A549 (cell line): ENCODE results near the gene NDC80. TPM values are rescaled to one million over a fixed set of nuclear protein-coding genes. Genes with fewer than 3 reads are reported as not detected.

Source experiments
- ATAC-seq, 2 experiments: fragments of 200-7000 bp in 1 of 2; fragments of >200 bp in 1 of 2; cut with Nextera tagmentation in 1 of 2; cut with Tn5 transposase in 1 of 2; 3 replicates each; pipeline versions ENCODE4 v1.8.0 to v1.9.1; 2018 to 2020; ENCODE audit warnings: mild to moderate bottlenecking in 1 of 2, moderate library complexity in 1 of 2
- CTCF ChIA-PET: fragments of 300-600 bp; sonication (Branson Sonifier 250); formaldehyde crosslinking; extraction: SDS; loops from one replicate; lab custom pipeline; 2021; ENCODE audit warnings: antibody characterized with exemption, inconsistent platforms; lab: Yijun Ruan, JAX
- POLR2A ChIA-PET: fragments of 350-600 bp; formaldehyde crosslinking; extraction: SDS; loops from one replicate; lab custom pipeline; 2021; ENCODE audit warnings: antibody characterized with exemption, inconsistent platforms; lab: Yijun Ruan, JAX
- DNase-seq, 2 experiments: peaks; one replicate each; pipeline versions ENCODE4 v3.0.0 to v3.0.0-alpha.2; 2011 to 2016; ENCODE audit warnings: low read depth in 1 of 2, low spot score in 1 of 2
- FAIRE-seq: peaks from 2 replicates; lab custom pipeline; 2011; peaks lifted over from hg19 to GRCh38; lab: Jason Lieb, UNC
- H3K27ac ChIP-seq, 2 experiments: fragments of >200 bp; sonication (Bioruptor Twin); formaldehyde crosslinking; 3 replicates each; pipeline ENCODE4 v1.5.1; 2016 to 2017
- H3K4me1 ChIP-seq: fragments of >200 bp; sonication (Bioruptor Twin); formaldehyde crosslinking; 3 replicates; pipeline ENCODE4 v1.6.1; 2016
- H3K4me2 ChIP-seq: fragments of >200 bp; sonication (Bioruptor Twin); formaldehyde crosslinking; 3 replicates; pipeline ENCODE4 v1.6.1; 2016
- H3K4me3 ChIP-seq: fragments of >200 bp; sonication (Bioruptor Twin); formaldehyde crosslinking; 3 replicates; pipeline ENCODE4 v1.5.1; 2016
- H3K9me3 ChIP-seq: fragments of >200 bp; sonication (Bioruptor Twin); formaldehyde crosslinking; 3 replicates; pipeline ENCODE4 v1.6.1; 2016
- BHLHE40 ChIP-seq: IDR thresholded peaks from 2 replicates; pipeline ENCODE4 v1.6.1; 2012; ENCODE audit warnings: low read depth, low read length, inconsistent platforms
- CHD4 ChIP-seq: fragments of 200-600 bp; sonication (generic); IDR thresholded peaks from 2 replicates; pipeline ENCODE4 v1.6.1; 2016; ENCODE audit warnings: antibody characterized with exemption, mild to moderate bottlenecking, borderline replicate concordance
- CTCF ChIP-seq: fragments of >200 bp; sonication (Bioruptor Twin); formaldehyde crosslinking; IDR thresholded peaks from 3 replicates; pipeline ENCODE4 v1.5.1; 2016
- EHMT2 ChIP-seq: fragments of 200-600 bp; sonication (generic); IDR thresholded peaks from 2 replicates; pipeline ENCODE4 v1.6.1; 2016; ENCODE audit warnings: antibody characterized with exemption, low read depth, mild to moderate bottlenecking, moderate library complexity
- FOSL2 ChIP-seq, 2 experiments: fragments of 450-650 bp in 1 of 2; fragments of >200 bp in 1 of 2; sonication (Bioruptor Twin) in 1 of 2; formaldehyde crosslinking; IDR thresholded peaks; 2 replicates each; pipeline versions ENCODE4 v1.5.0 to v1.6.1; 2016 to 2020; ENCODE audit warnings: mild to moderate bottlenecking in 1 of 2, moderate library complexity in 1 of 2
- HOXA7 ChIP-seq: fragments of 250-450 bp; sonication (Bioruptor Pico); IDR thresholded peaks from 2 replicates; pipeline ENCODE4 v1.5.0; 2020; ENCODE audit warnings: mild to moderate bottlenecking, moderate library complexity
- KDM1A ChIP-seq: fragments of 200-600 bp; sonication (generic); IDR thresholded peaks from 2 replicates; pipeline ENCODE4 v1.6.1; 2016; ENCODE audit warnings: low read depth, mild to moderate bottlenecking
- MAX ChIP-seq: IDR thresholded peaks from 2 replicates; pipeline ENCODE4 v1.6.1; 2012
- MAZ ChIP-seq: fragments of 150-350 bp; IDR thresholded peaks from 2 replicates; pipeline ENCODE4 v1.6.1; 2014; ENCODE audit warnings: antibody characterized with exemption, low read depth, low read length, borderline replicate concordance
- NR3C1 ChIP-seq: fragments of >200 bp; sonication (Bioruptor Twin); formaldehyde crosslinking; IDR thresholded peaks from 3 replicates; pipeline ENCODE4 v1.6.1; 2017
- RAD21 ChIP-seq, 2 experiments: fragments of >200 bp in 1 of 2; sonication (Bioruptor Twin) in 1 of 2; formaldehyde crosslinking in 1 of 2; IDR thresholded peaks in 1 of 2; conservative IDR thresholded peaks in 1 of 2; 2 replicates in 1 of 2; 3 replicates in 1 of 2; pipeline ENCODE4 v1.6.1; 2012 to 2018; ENCODE audit warnings: inconsistent platforms in 1 of 2
- RARB ChIP-seq: fragments of 250-450 bp; sonication (Bioruptor Pico); IDR thresholded peaks from 2 replicates; pipeline ENCODE4 v1.8.0; 2021; ENCODE audit warnings: mild to moderate bottlenecking, moderate library complexity
- SMC3 ChIP-seq: fragments of >200 bp; sonication (Bioruptor Twin); formaldehyde crosslinking; IDR thresholded peaks from 3 replicates; pipeline ENCODE4 v1.6.1; 2018; ENCODE audit warnings: inconsistent platforms
- TP53 ChIP-seq: fragments of 250-450 bp; sonication (Bioruptor Pico); IDR thresholded peaks from 2 replicates; pipeline ENCODE4 v1.5.0; 2021; ENCODE audit warnings: mild to moderate bottlenecking, moderate library complexity
- ZNF302 ChIP-seq: fragments of 250-450 bp; sonication (Bioruptor Pico); IDR thresholded peaks from 2 replicates; pipeline ENCODE4 v1.9.0; 2021; ENCODE audit warnings: inconsistent platforms, mild to moderate bottlenecking, moderate library complexity
- WGBS: methylation state at CpG from one replicate; pipeline ENCODE4 v1.1.6; 2017; ENCODE audit errors: missing lambda C conversion rate; 5-methylcytosine and 5-hydroxymethylcytosine counted together
- polyA plus RNA-seq, 4 experiments: library from polyadenylated mRNA; depleted of rRNA in 3 of 4; stranded (reverse); fragments of >200 nt; fragmentation: RNase III in 1 of 4; extraction: RNeasy Plus Mini Kit Qiagen cat#74134 plus additional on column Dnase treatment in 1 of 4; gene quantifications; 2 replicates in 3 of 4; 3 replicates in 1 of 4; pipeline ENCODE4 v1.2.3, GENCODE V29; 2011 to 2017
- TF ChIP-seq, protein P1 (sequence below): IDR thresholded peaks from 2 replicates; pipeline ENCODE4 v1.6.1; 2012; ENCODE audit warnings: low read depth, borderline replicate concordance
- TF ChIP-seq, protein P2 (sequence below): fragments of >200 bp; sonication (Bioruptor Twin); formaldehyde crosslinking; IDR thresholded peaks from 3 replicates; pipeline ENCODE4 v1.6.1; 2016
- TF ChIP-seq, protein P3 (sequence below): fragments of 200-600 bp; sonication (generic); IDR thresholded peaks from 2 replicates; pipeline ENCODE4 v1.6.1; 2016; ENCODE audit warnings: antibody characterized with exemption, mild to moderate bottlenecking, moderate library complexity

The NDC80 gene
- polyA plus RNA-seq, 2 of the 4 experiments (the other 2 are of a cell fraction): 11.1 to 20.2 TPM

- 100% methylated on average over 1 of the region's 1 CpG for WGBS
Observed at GRCh38 chr18:2627821-2628276, 56.5 kb downstream of the NDC80 start.

DNA sequence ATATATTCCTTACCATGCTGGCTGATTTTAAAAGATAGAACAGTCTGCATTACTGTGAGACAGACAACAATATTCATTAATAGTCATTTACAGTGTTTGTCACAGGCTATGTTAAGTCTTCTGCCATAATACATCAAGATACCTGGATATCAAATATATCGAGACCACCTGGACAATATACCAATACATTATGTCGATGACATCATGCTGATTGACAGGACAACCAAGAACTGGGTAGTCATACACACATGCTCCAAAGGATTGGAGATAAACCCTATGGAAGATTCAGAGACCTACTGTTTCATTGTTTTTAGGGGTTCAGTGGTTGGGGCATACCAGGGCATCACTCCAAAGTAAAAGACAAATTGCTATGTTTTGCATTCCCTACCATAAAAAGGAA, 57.6 kb downstream of the NDC80 start:
- no peaks in the 10 kb centered on the region for H3K4me1 ChIP-seq
- TF ChIP-seq TP53 (CRISPR knock-in tag) (no peak), HOXA7 (CRISPR knock-in tag) (no peak), SMC3 (no peak), EHMT2 (no peak), RARB (CRISPR knock-in tag) (no peak), MAX (no peak), BHLHE40 (no peak), ZNF302 (CRISPR knock-in tag) (no peak), FOSL2 (IDR thresholded peaks at IDR 0.05) (no peak), FOSL2 (CRISPR knock-in tag; IDR thresholded peaks at IDR 0.05) (no peak), KDM1A (no peak), MAZ (no peak), NR3C1 (no peak), RAD21 (conservative IDR thresholded peaks at IDR 0.05 in 1 of 2, IDR thresholded peaks at IDR 0.05 in 1 of 2) (no peak), CHD4 (no peak)
- TF ChIP-seq, protein P1, sequence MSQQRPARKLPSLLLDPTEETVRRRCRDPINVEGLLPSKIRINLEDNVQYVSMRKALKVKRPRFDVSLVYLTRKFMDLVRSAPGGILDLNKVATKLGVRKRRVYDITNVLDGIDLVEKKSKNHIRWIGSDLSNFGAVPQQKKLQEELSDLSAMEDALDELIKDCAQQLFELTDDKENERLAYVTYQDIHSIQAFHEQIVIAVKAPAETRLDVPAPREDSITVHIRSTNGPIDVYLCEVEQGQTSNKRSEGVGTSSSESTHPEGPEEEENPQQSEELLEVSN: no peak
- TF ChIP-seq, protein P2, sequence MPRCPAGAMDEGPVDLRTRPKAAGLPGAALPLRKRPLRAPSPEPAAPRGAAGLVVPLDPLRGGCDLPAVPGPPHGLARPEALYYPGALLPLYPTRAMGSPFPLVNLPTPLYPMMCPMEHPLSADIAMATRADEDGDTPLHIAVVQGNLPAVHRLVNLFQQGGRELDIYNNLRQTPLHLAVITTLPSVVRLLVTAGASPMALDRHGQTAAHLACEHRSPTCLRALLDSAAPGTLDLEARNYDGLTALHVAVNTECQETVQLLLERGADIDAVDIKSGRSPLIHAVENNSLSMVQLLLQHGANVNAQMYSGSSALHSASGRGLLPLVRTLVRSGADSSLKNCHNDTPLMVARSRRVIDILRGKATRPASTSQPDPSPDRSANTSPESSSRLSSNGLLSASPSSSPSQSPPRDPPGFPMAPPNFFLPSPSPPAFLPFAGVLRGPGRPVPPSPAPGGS: no peak
- TF ChIP-seq, protein P3, sequence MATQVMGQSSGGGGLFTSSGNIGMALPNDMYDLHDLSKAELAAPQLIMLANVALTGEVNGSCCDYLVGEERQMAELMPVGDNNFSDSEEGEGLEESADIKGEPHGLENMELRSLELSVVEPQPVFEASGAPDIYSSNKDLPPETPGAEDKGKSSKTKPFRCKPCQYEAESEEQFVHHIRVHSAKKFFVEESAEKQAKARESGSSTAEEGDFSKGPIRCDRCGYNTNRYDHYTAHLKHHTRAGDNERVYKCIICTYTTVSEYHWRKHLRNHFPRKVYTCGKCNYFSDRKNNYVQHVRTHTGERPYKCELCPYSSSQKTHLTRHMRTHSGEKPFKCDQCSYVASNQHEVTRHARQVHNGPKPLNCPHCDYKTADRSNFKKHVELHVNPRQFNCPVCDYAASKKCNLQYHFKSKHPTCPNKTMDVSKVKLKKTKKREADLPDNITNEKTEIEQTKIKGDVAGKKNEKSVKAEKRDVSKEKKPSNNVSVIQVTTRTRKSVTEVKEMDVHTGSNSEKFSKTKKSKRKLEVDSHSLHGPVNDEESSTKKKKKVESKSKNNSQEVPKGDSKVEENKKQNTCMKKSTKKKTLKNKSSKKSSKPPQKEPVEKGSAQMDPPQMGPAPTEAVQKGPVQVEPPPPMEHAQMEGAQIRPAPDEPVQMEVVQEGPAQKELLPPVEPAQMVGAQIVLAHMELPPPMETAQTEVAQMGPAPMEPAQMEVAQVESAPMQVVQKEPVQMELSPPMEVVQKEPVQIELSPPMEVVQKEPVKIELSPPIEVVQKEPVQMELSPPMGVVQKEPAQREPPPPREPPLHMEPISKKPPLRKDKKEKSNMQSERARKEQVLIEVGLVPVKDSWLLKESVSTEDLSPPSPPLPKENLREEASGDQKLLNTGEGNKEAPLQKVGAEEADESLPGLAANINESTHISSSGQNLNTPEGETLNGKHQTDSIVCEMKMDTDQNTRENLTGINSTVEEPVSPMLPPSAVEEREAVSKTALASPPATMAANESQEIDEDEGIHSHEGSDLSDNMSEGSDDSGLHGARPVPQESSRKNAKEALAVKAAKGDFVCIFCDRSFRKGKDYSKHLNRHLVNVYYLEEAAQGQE: no peak
- H3K4me2 ChIP-seq: no peak overlapping the region
- FAIRE-seq (no peak), DNase-seq (no peak), ATAC-seq (no peak)
- ChIA-PET POLR2A (no interaction called here), CTCF (no interaction called here)
- no peak overlapping the region for H3K27ac ChIP-seq
- no peak overlapping the region for H3K4me3 ChIP-seq
- WGBS: 61% methylated on average over 2 of the region's 2 CpGs
- H3K9me3 ChIP-seq: no peaks in the 10 kb centered on the region

More at GRCh38 chr18:2627821-2628276, 56.5 kb downstream of the NDC80 start:
- DNase-seq (peak in 1 of 2 experiments; percentile 6), ATAC-seq (no peak), FAIRE-seq (no peak)
- POLR2A ChIA-PET: no interaction called here
- no peak overlapping the region for H3K4me3 ChIP-seq
- CTCF ChIA-PET: no interaction called here
- H3K9me3 ChIP-seq: no peaks in the 10 kb centered on the region
- no peak overlapping the region for H3K27ac ChIP-seq
- no peaks in the 10 kb centered on the region for H3K4me1 ChIP-seq
- TF ChIP-seq FOSL2 (IDR thresholded peaks at IDR 0.05) (no peak), FOSL2 (CRISPR knock-in tag; IDR thresholded peaks at IDR 0.05) (peak; percentile 10; the same call in 1 of the 2 replicates), CTCF (no peak)
- TF ChIP-seq, all 56 proteins: peak for 1
- no peak overlapping the region for H3K4me2 ChIP-seq
